Fibroblast of skin of right quadriceps (primary cell): ENCODE results near the gene PIK3C2G.
"Not testable (repeated sequence)": the region's sequence is repeated elsewhere in the genome, so short reads cannot be mapped to it uniquely, and the experiment has no call there.

Source experiments
- DNase-seq: peaks from one replicate; pipeline ENCODE4 v3.0.0-alpha.2; 2013

Gene PIK3C2G

DNA sequence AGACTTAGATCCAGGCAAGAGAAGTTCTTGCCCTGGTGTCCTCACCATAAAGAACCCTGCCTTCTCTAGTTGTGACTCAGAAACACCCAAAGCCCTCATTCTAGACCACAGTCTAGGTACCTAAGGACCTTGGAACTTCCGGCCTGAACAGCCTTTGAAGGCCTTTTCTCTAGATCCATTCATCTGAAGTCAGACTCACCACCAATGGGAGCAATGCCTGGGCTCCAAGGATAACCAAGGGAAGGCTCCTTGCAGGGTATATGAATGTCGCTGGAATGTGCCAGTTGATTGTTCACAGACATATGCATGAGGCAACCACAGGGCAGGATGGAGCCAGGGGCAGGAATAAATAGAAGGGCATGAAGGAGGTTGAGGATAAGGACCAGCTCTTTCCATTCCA is 390.2 kb downstream of the PIK3C2G start:
- no peak for DNase-seq

DNA sequence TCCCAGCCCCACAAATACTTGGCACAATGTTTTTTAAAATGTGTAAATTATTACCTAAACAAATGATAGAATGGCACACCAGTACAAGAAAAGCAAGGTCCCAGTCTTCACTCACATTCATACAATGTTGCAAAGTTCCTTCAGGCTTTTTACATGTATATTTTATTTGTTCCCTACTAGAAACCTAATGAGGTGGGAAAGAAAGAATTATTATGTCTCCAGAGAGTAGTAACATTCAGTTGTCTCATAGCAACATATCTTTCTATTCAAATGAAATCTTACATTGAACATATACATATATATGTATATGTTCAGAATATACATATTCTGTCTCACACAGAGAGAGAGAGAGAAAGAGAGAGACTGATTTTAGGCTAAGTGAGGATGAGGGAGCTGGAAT is 391.3 kb downstream of the PIK3C2G start:
- DNase-seq: no peak

DNA sequence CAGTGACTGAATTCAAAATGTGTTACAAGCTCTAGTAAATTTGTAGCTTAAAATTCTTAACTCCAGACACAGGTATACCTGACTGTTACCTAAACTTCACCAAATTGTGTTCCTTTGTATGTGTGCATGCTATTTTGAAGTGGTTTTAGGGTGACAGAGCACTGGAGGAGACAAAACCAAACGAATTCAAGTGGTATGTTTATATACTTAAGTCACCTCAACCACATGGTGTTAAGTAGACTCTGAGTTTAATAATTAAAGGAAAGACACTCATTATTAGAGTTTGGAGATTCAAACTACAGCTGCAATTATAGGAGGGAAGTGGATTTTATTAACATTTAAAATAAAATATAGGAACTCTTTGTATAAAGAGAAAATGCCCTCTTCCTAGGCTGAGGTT is 392.1 kb downstream of the PIK3C2G start:
- DNase-seq: no peak

DNA sequence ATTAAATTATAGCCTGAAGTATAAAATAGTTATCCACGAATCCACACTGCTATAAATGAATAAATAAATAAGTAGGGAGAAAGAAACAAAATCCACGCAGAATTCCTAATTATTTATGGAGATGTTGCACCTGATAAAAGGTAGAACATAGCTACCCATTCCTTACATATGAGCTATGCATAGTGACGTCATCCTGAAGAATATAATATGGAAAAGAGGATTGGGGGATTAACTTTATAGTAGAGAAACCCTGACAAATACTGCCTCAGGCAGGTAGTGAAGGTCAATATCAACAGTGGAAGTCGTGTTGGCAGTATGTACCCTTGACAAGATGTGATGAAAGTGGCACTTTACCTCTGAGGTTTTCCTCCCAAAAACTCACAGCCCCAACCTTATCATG is 394.0 kb downstream of the PIK3C2G start:
- DNase-seq: no peak

DNA sequence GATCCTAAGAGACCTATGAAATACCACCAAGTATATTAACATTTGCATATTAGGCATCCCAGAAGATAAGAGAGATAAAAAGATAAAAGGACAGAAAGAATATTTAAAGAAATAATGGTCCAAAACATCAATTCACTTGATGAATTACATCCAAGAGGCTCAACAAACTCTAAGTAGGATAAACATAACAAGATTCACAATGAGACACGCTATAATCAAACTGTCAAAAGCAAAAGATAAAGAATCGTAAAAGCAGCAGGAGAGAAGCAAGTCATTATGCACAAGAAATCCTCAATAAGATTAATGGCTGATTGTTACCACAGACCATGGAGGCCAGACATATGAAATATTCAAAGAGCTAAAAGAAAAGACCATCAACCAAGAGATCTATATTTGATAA is 396.9 kb downstream of the PIK3C2G start:
- no peak for DNase-seq

- no peak for DNase-seq
These were observed 397.5 kb downstream of the PIK3C2G start for GRCh38 chr12:18658829-18659228.

- no peak for DNase-seq
These were observed 414.8 kb downstream of the PIK3C2G start for GRCh38 chr12:18676141-18676540.

- DNase-seq: peak; percentile 19
These were observed 415.8 kb downstream of the PIK3C2G start for GRCh38 chr12:18676996-18677588.

DNA sequence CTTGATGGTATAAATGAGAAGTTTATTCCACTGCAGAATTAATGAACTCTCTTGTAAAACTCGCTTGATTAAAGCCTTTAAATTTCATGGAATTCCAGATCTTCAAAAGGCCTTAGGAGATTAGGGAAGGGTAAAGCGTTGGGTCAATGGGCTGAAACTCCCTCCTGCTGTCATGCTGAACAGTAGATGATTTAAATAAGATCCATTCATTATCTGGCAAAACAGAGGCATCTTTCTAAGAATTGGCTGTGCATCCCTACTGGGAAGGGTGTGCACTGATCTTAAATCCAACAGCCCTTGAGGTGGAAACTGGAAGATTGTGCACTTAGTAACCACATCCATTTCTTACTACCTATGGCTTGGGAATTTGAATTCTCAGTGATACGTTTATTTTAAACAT is 420.5 kb downstream of the PIK3C2G start:
- no peak for DNase-seq

DNA sequence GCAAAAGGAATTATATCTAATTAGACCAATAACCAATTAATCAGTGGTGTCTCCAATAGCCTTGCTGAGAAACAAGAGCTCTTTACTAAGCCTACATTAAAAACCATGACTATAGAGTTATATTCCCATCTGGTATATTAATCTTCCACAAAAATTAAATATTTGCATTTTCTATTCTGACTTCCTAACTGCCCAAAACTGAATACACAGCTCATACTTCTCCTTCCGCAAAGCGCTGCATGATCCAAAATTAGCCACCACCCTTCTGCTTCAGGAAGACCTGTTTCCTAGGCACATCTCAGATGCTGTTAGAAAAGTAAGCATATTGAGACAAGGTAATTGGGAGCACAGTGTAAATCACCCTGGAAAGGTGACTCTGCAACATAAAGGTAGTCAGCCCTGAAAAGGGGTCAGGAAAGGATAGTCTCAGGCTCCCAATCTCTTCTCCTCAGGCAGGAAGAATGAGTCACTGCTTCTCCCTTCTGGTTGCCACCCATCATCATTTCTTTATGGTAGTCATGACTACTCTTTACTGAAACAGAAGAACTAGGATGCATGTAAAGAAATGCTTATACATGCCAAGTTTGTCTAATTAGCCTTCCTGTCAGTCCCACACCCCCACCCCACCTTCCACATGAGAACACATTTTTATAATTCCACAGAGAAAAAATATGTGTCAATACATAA is 422.2 kb downstream of the PIK3C2G start:
- DNase-seq: peak; percentile 83

GRCh38 chr12:18684430-18684829 is 423.1 kb downstream of the PIK3C2G start:
- peak; percentile 56 for DNase-seq

- no peak for DNase-seq
These were observed 428.5 kb downstream of the PIK3C2G start for GRCh38 chr12:18689771-18690170.

GRCh38 chr12:18690653-18691052 is 429.3 kb downstream of the PIK3C2G start:
- peak; percentile 88 for DNase-seq

DNA sequence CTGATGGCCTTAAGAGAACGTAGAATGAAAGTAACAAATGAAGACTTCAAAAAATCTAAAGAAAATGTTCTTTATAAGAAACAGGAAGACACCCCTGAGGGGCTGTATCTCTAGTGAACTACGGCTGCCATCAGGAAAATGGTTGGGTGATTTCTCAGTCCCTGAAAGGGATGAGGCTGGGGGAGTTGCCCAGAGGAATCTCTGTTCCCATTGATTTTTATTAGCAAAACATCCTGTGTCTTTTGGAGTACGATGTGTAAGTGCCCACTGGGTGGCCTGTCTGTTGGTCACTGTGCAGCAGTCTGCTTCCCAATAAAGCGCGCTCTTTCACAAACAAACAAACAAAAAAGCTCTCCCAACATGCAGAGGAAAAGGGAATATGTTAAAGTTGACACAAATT is 432.7 kb downstream of the PIK3C2G start:
- DNase-seq: not testable (repeated sequence)

- peak; percentile 64 for DNase-seq
These were observed 435.8 kb downstream of the PIK3C2G start for GRCh38 chr12:18696971-18697602.
